H9 (cell line): ENCODE measurements around the gene SFR1. TPM values are rescaled to one million over a fixed set of nuclear protein-coding genes. Genes with fewer than 3 reads are reported as not detected.

Experiments used
- DNase-seq: peaks from one replicate; pipeline ENCODE4 v3.0.0-alpha.2; 2017
- H2AFZ ChIP-seq: one replicate; pipeline ENCODE4 v1.6.1; 2013; ENCODE audit warnings: mild to moderate bottlenecking, low read length, control low read depth, moderate library complexity
- H2AK5ac ChIP-seq: 2 replicates; pipeline ENCODE4 v1.6.1; 2013; ENCODE audit warnings: low read length, control low read depth, mixed read lengths; ENCODE audit not compliant: insufficient read length
- H2BK120ac ChIP-seq: one replicate; pipeline ENCODE4 v1.6.1; 2013; ENCODE audit warnings: low read depth, mild to moderate bottlenecking, low read length, control low read depth, inconsistent platforms; ENCODE audit not compliant: poor library complexity, severe bottlenecking
- H2BK12ac ChIP-seq: 2 replicates; pipeline ENCODE4 v1.6.1; 2013; ENCODE audit warnings: low read length, control low read depth, mixed read lengths, low read depth; ENCODE audit not compliant: insufficient read length
- H2BK15ac ChIP-seq: 2 replicates; pipeline ENCODE4 v1.6.1; 2013; ENCODE audit warnings: low read depth, low read length, control low read depth
- H2BK20ac ChIP-seq: one replicate; pipeline ENCODE4 v1.6.1; 2013; ENCODE audit warnings: low read depth, mild to moderate bottlenecking, low read length, control low read depth, inconsistent platforms; ENCODE audit not compliant: poor library complexity, severe bottlenecking
- H2BK5ac ChIP-seq: 2 replicates; pipeline ENCODE4 v1.6.1; 2013; ENCODE audit warnings: low read length, control low read depth, mixed read lengths; ENCODE audit not compliant: insufficient read length
- H3K14ac ChIP-seq: 2 replicates; pipeline ENCODE4 v1.6.1; 2013; ENCODE audit warnings: low read length, control low read depth; ENCODE audit not compliant: insufficient read depth
- H3K18ac ChIP-seq: 2 replicates; pipeline ENCODE4 v1.6.1; 2013; ENCODE audit warnings: low read depth, mild to moderate bottlenecking, mixed read lengths, low read length, control low read depth; ENCODE audit not compliant: insufficient read length
- H3K23ac ChIP-seq: 2 replicates; pipeline ENCODE4 v1.6.1; 2013; ENCODE audit warnings: low read length, control low read depth, mixed read lengths, low read depth; ENCODE audit not compliant: insufficient read length
- H3K23me2 ChIP-seq: 2 replicates; pipeline ENCODE4 v1.6.1; 2013; ENCODE audit warnings: low read depth, mild to moderate bottlenecking, mixed read lengths, low read length, control low read depth; ENCODE audit not compliant: insufficient read length, poor library complexity, severe bottlenecking
- H3K27ac ChIP-seq: 2 replicates; pipeline ENCODE4 v1.5.1; 2013; ENCODE audit warnings: low read length, control low read depth, mixed read lengths, low read depth; ENCODE audit not compliant: insufficient read length
- H3K27me3 ChIP-seq: 2 replicates; pipeline ENCODE4 v1.6.1; 2013; ENCODE audit warnings: low read length, control low read depth, inconsistent platforms; ENCODE audit not compliant: insufficient read depth
- H3K4ac ChIP-seq: 2 replicates; pipeline ENCODE4 v1.6.1; 2013; ENCODE audit warnings: low read depth, mild to moderate bottlenecking, control low read depth, inconsistent platforms, low read length, moderate library complexity
- H3K4me1 ChIP-seq: 2 replicates; pipeline ENCODE4 v1.6.1; 2013; ENCODE audit warnings: low read length, control low read depth, inconsistent platforms; ENCODE audit not compliant: insufficient read depth
- H3K4me2 ChIP-seq: 2 replicates; pipeline ENCODE4 v1.6.1; 2013; ENCODE audit warnings: low read length, control low read depth, mixed read lengths; ENCODE audit not compliant: insufficient read length, insufficient read depth
- H3K56ac ChIP-seq: 2 replicates; pipeline ENCODE4 v1.6.1; 2013; ENCODE audit warnings: low read depth, mild to moderate bottlenecking, mixed read lengths, low read length, control low read depth; ENCODE audit not compliant: insufficient read length
- H3K79me1 ChIP-seq: 2 replicates; pipeline ENCODE4 v1.6.1; 2013; ENCODE audit warnings: low read depth, mild to moderate bottlenecking, moderate library complexity, low read length, control low read depth, inconsistent platforms; ENCODE audit not compliant: insufficient read depth, poor library complexity, severe bottlenecking
- H3K79me2 ChIP-seq: 2 replicates; pipeline ENCODE4 v1.6.1; 2013; ENCODE audit warnings: low read length, control low read depth, inconsistent platforms; ENCODE audit not compliant: insufficient read depth
- H3K9ac ChIP-seq: 2 replicates; pipeline ENCODE4 v1.6.1; 2013; ENCODE audit warnings: low read length, control low read depth, mixed read lengths; ENCODE audit not compliant: insufficient read length; ENCODE audit errors: extremely low read depth
- H3K9me3 ChIP-seq: one replicate; pipeline ENCODE4 v1.6.1; 2013; ENCODE audit warnings: low read depth, low read length, inconsistent platforms; ENCODE audit not compliant: control insufficient read depth
- H3T11ph ChIP-seq: one replicate; pipeline ENCODE4 v1.6.1; 2013; ENCODE audit warnings: mild to moderate bottlenecking, low read length, control low read depth, inconsistent platforms
- H4K20me1 ChIP-seq: one replicate; pipeline ENCODE4 v1.6.1; 2013; ENCODE audit not compliant: control insufficient read depth, insufficient read length, insufficient read depth
- H4K5ac ChIP-seq: 2 replicates; pipeline ENCODE4 v1.6.1; 2013; ENCODE audit warnings: low read depth, mild to moderate bottlenecking, mixed read lengths, low read length, control low read depth; ENCODE audit not compliant: insufficient read length
- H4K8ac ChIP-seq: replicated peaks from 2 replicates; pipeline ENCODE4 v1.6.1; 2013; ENCODE audit warnings: low read length, control low read depth, mixed read lengths, low read depth; ENCODE audit not compliant: insufficient read length
- H4K91ac ChIP-seq: 2 replicates; pipeline ENCODE4 v1.6.1; 2013; ENCODE audit warnings: low read depth, mild to moderate bottlenecking, moderate library complexity, mixed read lengths, low read length, control low read depth; ENCODE audit not compliant: insufficient read length
- H3K27ac Mint-ChIP-seq, 3 experiments: 2 replicates in 2 of 3; 3 replicates in 1 of 3; pipeline ENCODE4 v1.8.0; 2020 to 2021; ENCODE audit warnings: mixed read lengths in 3 of 3, mild to moderate bottlenecking in 1 of 3, moderate library complexity in 1 of 3
- H3K27me3 Mint-ChIP-seq: 2 replicates; pipeline ENCODE4 v1.8.0; 2021; ENCODE audit warnings: low read depth, mild to moderate bottlenecking, moderate library complexity, mixed read lengths
- H3K36me3 Mint-ChIP-seq, 3 experiments: 2 replicates in 2 of 3; 3 replicates in 1 of 3; pipeline ENCODE4 v1.8.0; 2020 to 2021; ENCODE audit warnings: low read depth in 3 of 3, mixed read lengths in 3 of 3; ENCODE audit not compliant: insufficient read depth in 1 of 3
- H3K4me1 Mint-ChIP-seq, 2 experiments: 2 replicates each; pipeline ENCODE4 v1.8.0; 2020; ENCODE audit warnings: mixed read lengths in 2 of 2
- H3K4me3 Mint-ChIP-seq, 2 experiments: 2 replicates in 1 of 2; 3 replicates in 1 of 2; pipeline ENCODE4 v1.8.0; 2020 to 2021; ENCODE audit warnings: mild to moderate bottlenecking in 2 of 2, mixed read lengths in 2 of 2, moderate library complexity in 1 of 2
- H3K9me3 Mint-ChIP-seq, 2 experiments: 2 replicates in 1 of 2; 3 replicates in 1 of 2; pipeline ENCODE4 v1.8.0; 2020; ENCODE audit warnings: mild to moderate bottlenecking in 2 of 2, mixed read lengths in 2 of 2, moderate library complexity in 1 of 2
- CTCF ChIP-seq: fragments of 200-600 bp; sonication (generic); conservative IDR thresholded peaks from 3 replicates; pipeline ENCODE4 v1.8.0; 2021; ENCODE audit warnings: antibody characterized with exemption, mild to moderate bottlenecking
- WGBS: extraction: QIAGEN DNeasy Blood & Tissue Kit; methylation state at CpG from one replicate; pipeline ENCODE4 v1.1.7; 2013; ENCODE audit warnings: missing lambda C conversion rate, low lambda C conversion rate, mixed read lengths; ENCODE audit not compliant: insufficient read length; ENCODE audit errors: extremely low coverage; 5-methylcytosine and 5-hydroxymethylcytosine counted together
- total RNA-seq: library from RNA; stranded (reverse); gene quantifications from 2 replicates; pipeline ENCODE4 v1.2.1, GENCODE V29; 2021

Gene SFR1
- total RNA-seq, 1 experiment from 2014 or later: 6.5 TPM

- H3K9me3 Mint-ChIP-seq: no peaks in the 10 kb centered on the region
- Histone ChIP-seq H3K56ac (no peak overlapping the region), H3K23ac (no peak overlapping the region), H2BK5ac (no peak overlapping the region), H3K79me2 (no peaks in the 10 kb centered on the region), H3K14ac (no peak overlapping the region), H2BK12ac (no peak overlapping the region), H2BK15ac (no peak overlapping the region), H3K4me2 (no peak overlapping the region), H3K27ac (no peak overlapping the region), H3K27me3 (no peaks in the 10 kb centered on the region; the same call in 1 of the 2 replicates), H4K8ac (no peak overlapping the region), H3K18ac (no peak overlapping the region), H2BK20ac (no peak overlapping the region), H4K20me1 (no peaks in the 10 kb centered on the region), H3K9ac (no peak overlapping the region), H4K91ac (no peak overlapping the region), H4K5ac (no peak overlapping the region), H3K79me1 (no peaks in the 10 kb centered on the region), H2BK120ac (no peak overlapping the region), H2AK5ac (no peak overlapping the region), H3K23me2 (no peaks in the 10 kb centered on the region), H2AFZ (no peak overlapping the region), H3K4me1 (peaks cover 3% of the 10 kb centered on the region; the same call in 1 of the 2 replicates), H3K4ac (no peak overlapping the region), H3T11ph (no peak overlapping the region), H3K9me3 (no peaks in the 10 kb centered on the region)
- WGBS: no CpG with 5 or more reads among the region's 4 CpGs
- H3K36me3 Mint-ChIP-seq: no peaks in the 10 kb centered on the region
- no peak overlapping the region for H3K27ac Mint-ChIP-seq
- no peak for TF ChIP-seq CTCF
- DNase-seq: no peak
- peaks cover 24 to 28% of the 10 kb centered on the region in 2 experiments for H3K4me1 Mint-ChIP-seq
- no peaks in the 10 kb centered on the region for H3K27me3 Mint-ChIP-seq
- no peak overlapping the region for H3K4me3 Mint-ChIP-seq
These were observed 23.0 kb downstream of the SFR1 start for GRCh38 chr10:104144931-104145330.
